ENCODE data around the gene FXYD3. TPM values are rescaled to one million over a fixed set of nuclear protein-coding genes. Genes with fewer than 3 reads are reported as not detected.

FXYD3 gene
- total RNA-seq, 4 donors from 2014 or later = 1.5 to 3.8 (median 1.6) TPM

- H3K27me3 ChIP-seq = no peaks in the 10 kb centered on the region
- H3K4me3 ChIP-seq = no peak overlapping the region
- TF ChIP-seq POLR2A (IDR thresholded peaks at IDR 0.05) = no peak
- no peak for TF ChIP-seq CTCF (IDR thresholded peaks at IDR 0.05)
- H3K9me3 ChIP-seq = no peaks in the 10 kb centered on the region
- no peaks in the 10 kb centered on the region for H3K36me3 ChIP-seq
- H3K4me1 ChIP-seq = no peaks in the 10 kb centered on the region
- intact Hi-C loops (cut with DNase I; ENCODE audit: low total_unique reads) = no loop called here
- DNase-seq = no peak
- H3K27ac ChIP-seq = no peak overlapping the region
Observed at GRCh38 chr19:35118268-35119020, 2.8 kb downstream of the FXYD3 start.

GRCh38 chr19:35119091-35119490 lies 3.5 kb downstream of the FXYD3 start:
- Histone ChIP-seq H3K9me3 (no peaks in the 10 kb centered on the region), H3K27ac (no peak overlapping the region), H3K36me3 (no peaks in the 10 kb centered on the region), H3K4me1 (no peaks in the 10 kb centered on the region), H3K4me3 (no peak overlapping the region), H3K27me3 (no peaks in the 10 kb centered on the region)
- DNase-seq = no peak
- intact Hi-C loops (cut with DNase I; ENCODE audit: low total_unique reads) = no loop called here
- TF ChIP-seq CTCF (IDR thresholded peaks at IDR 0.05) = no peak
- no peak for TF ChIP-seq POLR2A (IDR thresholded peaks at IDR 0.05)

- Histone ChIP-seq H3K4me1 (peaks cover 0 to under 1% of the 10 kb centered on the region in 2 donors), H3K27ac (peak overlapping the region; percentile 13 to 27), H3K9me3 (no peaks in the 10 kb centered on the region), H3K27me3 (no peaks in the 10 kb centered on the region), H3K36me3 (no peaks in the 10 kb centered on the region), H3K4me3 (no peak overlapping the region)
- no peak for DNase-seq
- intact Hi-C loops (cut with DNase I; ENCODE audit: low total_unique reads) = no loop called here
- TF ChIP-seq CTCF (IDR thresholded peaks at IDR 0.05) (no peak), POLR2A (IDR thresholded peaks at IDR 0.05) (no peak)
Observed at GRCh38 chr19:35119578-35120155, 4.0 kb downstream of the FXYD3 start.

GRCh38 chr19:35120492-35120891 lies 4.9 kb downstream of the FXYD3 start:
- Histone ChIP-seq H3K4me3 (no peak overlapping the region), H3K4me1 (peaks cover 0 to 7% of the 10 kb centered on the region in 2 donors), H3K9me3 (no peaks in the 10 kb centered on the region), H3K27ac (peak overlapping the region; percentile 49 to 52), H3K36me3 (no peaks in the 10 kb centered on the region), H3K27me3 (no peaks in the 10 kb centered on the region)
- no peak for TF ChIP-seq POLR2A (IDR thresholded peaks at IDR 0.05)
- TF ChIP-seq CTCF (IDR thresholded peaks at IDR 0.05) = no peak
- intact Hi-C loops (cut with DNase I; ENCODE audit: low total_unique reads) = no loop called here
- DNase-seq = no peak

GRCh38 chr19:35120898-35121297 lies 5.3 kb downstream of the FXYD3 start:
- Histone ChIP-seq H3K27ac (peak overlapping the region; percentile 49 to 52), H3K9me3 (no peaks in the 10 kb centered on the region), H3K4me1 (peaks cover 0 to 7% of the 10 kb centered on the region in 2 donors), H3K4me3 (no peak overlapping the region), H3K27me3 (no peaks in the 10 kb centered on the region), H3K36me3 (no peaks in the 10 kb centered on the region)
- TF ChIP-seq POLR2A (IDR thresholded peaks at IDR 0.05) (no peak), CTCF (IDR thresholded peaks at IDR 0.05) (no peak)
- intact Hi-C loops (cut with DNase I; ENCODE audit: low total_unique reads) = no loop called here
- no peak for DNase-seq
